Measurements from ENCODE around the gene ARID5B. TPM values are rescaled to one million over a fixed set of nuclear protein-coding genes. Genes with fewer than 3 reads are reported as not detected.

ARID5B gene
- total RNA-seq, 2 donors from 2014 or later, result 67.9 to 90.1 TPM

DNA sequence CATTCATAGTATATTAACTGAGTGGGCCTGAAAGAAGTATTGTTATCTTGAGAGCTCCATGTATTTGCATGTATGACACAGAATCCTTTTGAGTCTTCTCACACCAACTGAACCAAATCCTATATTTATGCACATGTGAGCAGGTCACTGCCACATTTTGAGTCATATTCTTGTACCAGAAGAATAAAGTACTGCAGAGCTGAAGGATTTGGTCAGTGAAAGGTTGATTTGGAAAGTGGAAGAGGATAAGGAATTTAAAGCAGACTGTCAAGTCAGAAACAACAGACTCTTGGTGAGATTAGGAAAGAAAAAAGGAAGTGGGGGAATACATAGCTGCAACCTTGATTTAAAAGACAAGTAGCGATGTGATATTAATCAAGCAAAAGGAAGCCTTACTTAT lies 121.8 kb downstream of the ARID5B start:
- Histone ChIP-seq H3K9me3 (no peaks in the 10 kb centered on the region), H3K36me3 (no peaks in the 10 kb centered on the region), H3K27me3 (replicated peaks; ENCODE audit: insufficient read depth) (no peaks in the 10 kb centered on the region), H3K27ac (no peak overlapping the region), H3K4me3 (no peak overlapping the region), H3K4me1 (replicated peaks) (peaks cover 14% of the 10 kb centered on the region)
- intact Hi-C loops (cut with DNase I), result no loop called here
- TF ChIP-seq CTCF (IDR thresholded peaks at IDR 0.05) (no peak), POLR2AphosphoS5 (IDR thresholded peaks at IDR 0.05) (no peak), POLR2A (IDR thresholded peaks at IDR 0.05) (no peak)
- 97% methylated on average over 1 of the region's 1 CpG for WGBS
- DNase-seq (ENCODE audit: low spot score), result no peak

- Histone ChIP-seq H3K36me3 (no peaks in the 10 kb centered on the region), H3K4me3 (no peak overlapping the region), H3K27me3 (replicated peaks; ENCODE audit: insufficient read depth) (no peaks in the 10 kb centered on the region), H3K9me3 (no peaks in the 10 kb centered on the region), H3K4me1 (replicated peaks) (peaks cover 7% of the 10 kb centered on the region), H3K27ac (no peak overlapping the region)
- 70% methylated on average over 4 of the region's 4 CpGs for WGBS
- TF ChIP-seq CTCF (IDR thresholded peaks at IDR 0.05) (no peak), POLR2AphosphoS5 (IDR thresholded peaks at IDR 0.05) (no peak), POLR2A (IDR thresholded peaks at IDR 0.05) (no peak)
- intact Hi-C loops (cut with DNase I), result no loop called here
- no peak for DNase-seq (ENCODE audit: low spot score)
Observed at GRCh38 chr10:62024026-62024701, 122.7 kb downstream of the ARID5B start.

DNA sequence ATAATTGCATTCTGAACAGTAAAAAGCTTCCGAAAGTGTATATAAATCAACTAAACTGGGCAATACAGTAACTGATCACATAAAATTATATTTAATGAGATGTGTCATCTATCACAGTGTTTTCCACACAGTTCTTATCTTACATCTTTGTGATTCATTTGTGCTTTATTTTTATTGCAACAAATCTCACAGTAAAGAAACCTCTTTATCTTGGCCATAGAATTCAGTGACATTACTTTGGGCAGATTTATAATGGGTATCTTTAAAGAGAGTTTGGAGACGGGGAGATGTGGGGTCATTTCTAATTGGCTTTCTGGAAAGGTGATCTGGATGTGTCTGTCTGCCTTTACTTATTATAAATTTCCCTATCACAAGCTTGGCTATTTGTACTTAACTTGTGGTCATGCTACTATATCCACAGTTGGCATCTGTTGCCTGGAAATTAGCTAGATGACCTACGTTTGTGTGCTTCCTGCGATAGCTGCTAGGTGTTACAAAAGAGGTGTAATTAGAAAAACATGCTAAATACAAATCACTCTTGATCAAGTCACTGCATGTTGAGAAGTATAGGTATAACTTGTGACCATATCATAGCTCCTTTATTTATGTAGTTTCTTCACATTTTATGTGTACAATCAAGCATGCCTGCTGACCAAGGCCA lies 123.8 kb downstream of the ARID5B start:
- Histone ChIP-seq H3K27me3 (replicated peaks; ENCODE audit: insufficient read depth) (no peaks in the 10 kb centered on the region), H3K4me3 (no peak overlapping the region), H3K9me3 (no peaks in the 10 kb centered on the region), H3K27ac (no peak overlapping the region), H3K36me3 (no peaks in the 10 kb centered on the region), H3K4me1 (replicated peaks) (no peaks in the 10 kb centered on the region)
- intact Hi-C loops (cut with DNase I), result no loop called here
- DNase-seq (ENCODE audit: low spot score), result no peak
- TF ChIP-seq POLR2A (IDR thresholded peaks at IDR 0.05), result no peak
- TF ChIP-seq CTCF (IDR thresholded peaks at IDR 0.05), result no peak
- TF ChIP-seq POLR2AphosphoS5 (IDR thresholded peaks at IDR 0.05), result no peak
- WGBS, result 45% methylated on average over 4 of the region's 4 CpGs

DNA sequence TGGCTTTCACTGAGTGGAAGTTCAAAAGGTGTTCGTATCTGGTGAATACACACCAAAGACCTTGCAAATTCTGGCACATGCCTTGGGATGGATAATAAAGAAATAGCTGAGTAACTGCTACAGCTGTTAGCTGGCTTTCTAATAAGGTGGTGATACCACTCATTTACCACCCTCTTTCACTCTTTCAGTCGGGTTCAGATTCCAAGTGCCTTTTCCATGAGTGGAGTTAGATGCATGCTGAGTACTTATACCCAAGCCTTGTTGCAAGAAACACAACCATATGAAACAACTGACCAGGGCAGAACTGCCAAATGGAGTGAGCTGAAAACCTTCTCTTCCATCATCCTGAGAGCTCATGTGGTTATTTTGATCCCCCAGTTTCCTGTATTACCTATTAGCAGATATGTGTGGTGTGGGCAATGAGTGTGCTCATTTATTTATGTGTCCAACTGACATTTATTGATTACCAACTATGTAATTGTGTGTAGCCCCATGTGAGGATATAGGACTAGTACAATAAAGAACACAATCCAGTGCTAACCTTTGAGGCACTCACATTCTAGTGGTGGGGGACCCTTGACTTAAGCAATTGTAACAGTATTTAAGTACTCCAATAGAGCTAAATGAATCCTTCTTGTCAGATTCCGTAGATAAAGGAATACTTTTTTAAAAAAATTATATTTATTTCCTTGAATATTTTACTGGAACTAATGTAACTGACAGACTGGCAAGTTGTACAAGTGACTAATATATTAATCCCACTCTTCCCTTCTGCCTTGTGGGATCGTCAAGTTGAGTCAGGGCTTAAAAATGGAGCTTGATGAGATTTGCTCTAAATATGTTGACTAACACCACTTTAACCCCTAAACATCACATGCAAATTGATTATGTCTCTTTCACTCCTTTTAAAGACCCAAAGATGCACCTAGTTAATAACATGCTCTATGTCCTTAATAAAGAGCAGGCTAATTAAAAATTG lies 124.7 kb downstream of the ARID5B start:
- intact Hi-C loops (cut with DNase I), result no loop called here
- 81% methylated on average over 4 of the region's 4 CpGs for WGBS
- no peaks in the 10 kb centered on the region for H3K27me3 ChIP-seq (replicated peaks; ENCODE audit: insufficient read depth)
- no peak overlapping the region for H3K4me3 ChIP-seq
- H3K27ac ChIP-seq, result peak overlapping the region in 1 of 2 donors; percentile 12
- no peaks in the 10 kb centered on the region for H3K9me3 ChIP-seq
- no peak for DNase-seq (ENCODE audit: low spot score)
- TF ChIP-seq CTCF (IDR thresholded peaks at IDR 0.05) (no peak), POLR2A (IDR thresholded peaks at IDR 0.05) (no peak), POLR2AphosphoS5 (IDR thresholded peaks at IDR 0.05) (no peak)
- no peaks in the 10 kb centered on the region for H3K4me1 ChIP-seq (replicated peaks)
- H3K36me3 ChIP-seq, result no peaks in the 10 kb centered on the region

All from prostate gland (tissue), 2 donors.